ENCODE results near the gene CPA4.

CPA4 gene

GRCh38 chr7:130329681-130330080, 36.7 kb downstream of the CPA4 start:
- Histone ChIP-seq H3K9me2 (replicated peaks; ENCODE audit: insufficient read depth, low read length) (no peaks in the 10 kb centered on the region), H4K20me1 (ENCODE audit: insufficient read depth, low read length) (no peaks in the 10 kb centered on the region), H3K27me3 (replicated peaks; ENCODE audit: insufficient read depth, low read length) (no peaks in the 10 kb centered on the region), H3K4me3 (ENCODE audit: low read length) (no peak overlapping the region), H3K79me2 (ENCODE audit: low read length) (no peaks in the 10 kb centered on the region), H2AFZ (ENCODE audit: low read length) (no peak overlapping the region), H3K9ac (ENCODE audit: low read length) (no peak overlapping the region), H3F3A (ENCODE audit: insufficient read depth, low read length) (no peaks in the 10 kb centered on the region), H3K27ac (ENCODE audit: low read length) (no peak overlapping the region), H3K4me2 (ENCODE audit: low read depth, low read length) (no peak overlapping the region), H3K36me3 (replicated peaks; ENCODE audit: insufficient read depth, low read length) (no peaks in the 10 kb centered on the region), H3K4me1 (ENCODE audit: low read length) (no peaks in the 10 kb centered on the region), H3K9me3 (replicated peaks; ENCODE audit: insufficient read depth, low read length) (no peaks in the 10 kb centered on the region)
- TF ChIP-seq EZH2phosphoT487 (IDR thresholded peaks at IDR 0.05; ENCODE audit: low read length) (no peak), EZH2 (optimal IDR thresholded peaks at IDR 0.05; ENCODE audit: low read depth, low read length) (no peak), CTCF (IDR thresholded peaks at IDR 0.05; ENCODE audit: low read length) (no peak)
- no peak for DNase-seq

GRCh38 chr7:130332259-130333053, 39.5 kb downstream of the CPA4 start:
- H3K4me2 ChIP-seq (ENCODE audit: low read depth, low read length), result no peak overlapping the region
- no peak overlapping the region for H3K27ac ChIP-seq (ENCODE audit: low read length)
- H4K20me1 ChIP-seq (ENCODE audit: insufficient read depth, low read length), result no peaks in the 10 kb centered on the region
- no peak for DNase-seq
- H3K4me3 ChIP-seq (ENCODE audit: low read length), result no peak overlapping the region
- no peaks in the 10 kb centered on the region for H3K27me3 ChIP-seq (replicated peaks; ENCODE audit: insufficient read depth, low read length)
- H3K9me3 ChIP-seq (replicated peaks; ENCODE audit: insufficient read depth, low read length), result no peaks in the 10 kb centered on the region
- no peaks in the 10 kb centered on the region for H3K4me1 ChIP-seq (ENCODE audit: low read length)
- TF ChIP-seq CTCF (IDR thresholded peaks at IDR 0.05; ENCODE audit: low read length), result no peak
- no peak for TF ChIP-seq EZH2phosphoT487 (IDR thresholded peaks at IDR 0.05; ENCODE audit: low read length)
- TF ChIP-seq EZH2 (optimal IDR thresholded peaks at IDR 0.05; ENCODE audit: low read depth, low read length), result no peak
- no peaks in the 10 kb centered on the region for H3K9me2 ChIP-seq (replicated peaks; ENCODE audit: insufficient read depth, low read length)
- no peaks in the 10 kb centered on the region for H3F3A ChIP-seq (ENCODE audit: insufficient read depth, low read length)
- no peak overlapping the region for H3K9ac ChIP-seq (ENCODE audit: low read length)
- H3K36me3 ChIP-seq (replicated peaks; ENCODE audit: insufficient read depth, low read length), result no peaks in the 10 kb centered on the region
- no peaks in the 10 kb centered on the region for H3K79me2 ChIP-seq (ENCODE audit: low read length)
- H2AFZ ChIP-seq (ENCODE audit: low read length), result no peak overlapping the region

- Histone ChIP-seq H3F3A (ENCODE audit: insufficient read depth, low read length) (no peaks in the 10 kb centered on the region), H3K27me3 (replicated peaks; ENCODE audit: insufficient read depth, low read length) (no peaks in the 10 kb centered on the region), H3K4me1 (ENCODE audit: low read length) (no peaks in the 10 kb centered on the region), H3K9me3 (replicated peaks; ENCODE audit: insufficient read depth, low read length) (no peaks in the 10 kb centered on the region), H3K79me2 (ENCODE audit: low read length) (no peaks in the 10 kb centered on the region), H3K4me2 (ENCODE audit: low read depth, low read length) (no peak overlapping the region), H3K27ac (ENCODE audit: low read length) (no peak overlapping the region), H3K9ac (ENCODE audit: low read length) (no peak overlapping the region), H3K4me3 (ENCODE audit: low read length) (no peak overlapping the region), H3K9me2 (replicated peaks; ENCODE audit: insufficient read depth, low read length) (no peaks in the 10 kb centered on the region), H2AFZ (ENCODE audit: low read length) (no peak overlapping the region), H4K20me1 (ENCODE audit: insufficient read depth, low read length) (no peaks in the 10 kb centered on the region), H3K36me3 (replicated peaks; ENCODE audit: insufficient read depth, low read length) (no peaks in the 10 kb centered on the region)
- TF ChIP-seq EZH2phosphoT487 (IDR thresholded peaks at IDR 0.05; ENCODE audit: low read length) (no peak), CTCF (IDR thresholded peaks at IDR 0.05; ENCODE audit: low read length) (no peak), EZH2 (optimal IDR thresholded peaks at IDR 0.05; ENCODE audit: low read depth, low read length) (no peak)
- DNase-seq, result no peak
Observed at GRCh38 chr7:130333832-130334231, 40.9 kb downstream of the CPA4 start.

All from MM.1S (cell line).